HCT116 (cell line): ENCODE data around the gene GALR3. TPM values are rescaled to one million over a fixed set of nuclear protein-coding genes. Genes with fewer than 3 reads are reported as not detected.

Experiments used
- ATAC-seq: fragments of 200-7000 bp; cut with Tn5 transposase; 2 replicates; pipeline ENCODE4 v1.9.1; 2020; ENCODE audit warnings: mild to moderate bottlenecking, moderate library complexity
- BruUV-seq: library from RNA; stranded (reverse); fragments of 400-500 nt; replicated peaks from 2 replicates; lab custom pipeline; 2021; lab: Mats Ljungman, UMichigan
- CTCF ChIA-PET: fragments of 300-600 bp; sonication (Branson Sonifier 250); formaldehyde crosslinking; loops from one replicate; lab custom pipeline; 2021; ENCODE audit warnings: antibody characterized with exemption; lab: Charles Lee
- POLR2A ChIA-PET: fragments of 300-600, 350-600 bp; sonication (Branson Sonifier 250); formaldehyde crosslinking; loops from one replicate; lab custom pipeline; 2021; ENCODE audit warnings: antibody characterized with exemption; lab: Charles Lee
- RAD21 ChIA-PET, 2 experiments: fragments of 300-600 bp; sonication (Branson Sonifier 250); formaldehyde crosslinking; loops; one replicate each; lab custom pipeline; 2023; ENCODE audit warnings: low total read pairs in 2 of 2; ENCODE audit not compliant: uncharacterized antibody in 2 of 2, unreplicated experiment in 2 of 2, low non-redundant PET in 1 of 2; lab: Charles Lee
- DNase-seq: peaks from one replicate; pipeline ENCODE4 v3.0.0-alpha.2; 2010; ENCODE audit warnings: low read depth, low spot score
- H2AFZ ChIP-seq: fragments of 200-600 bp; shearing (Covaris generic), sonication (generic); 2 replicates; pipeline ENCODE4 v1.6.1; 2017; ENCODE audit warnings: low read depth, mixed run types, mixed read lengths, antibody characterized with exemption, low read length; ENCODE audit not compliant: poor library complexity, severe bottlenecking
- H3K27ac ChIP-seq: 2 replicates; pipeline ENCODE4 v1.5.1; 2012; ENCODE audit warnings: low read depth, low read length
- H3K27me3 ChIP-seq: fragments of 200-600 bp; sonication (generic); 2 replicates; pipeline ENCODE4 v1.6.1; 2016; ENCODE audit warnings: mixed run types, low read length, mixed read lengths; ENCODE audit not compliant: insufficient read depth
- H3K36me3 ChIP-seq, 2 experiments: fragments of 200-500 bp in 1 of 2; fragments of 200-600 bp in 1 of 2; sonication (Bioruptor generic) in 1 of 2; sonication (generic) in 1 of 2; 2 replicates each; pipeline versions ENCODE4 v1.5.1 to v1.6.1; 2014 to 2016; ENCODE audit warnings: low read length in 2 of 2, inconsistent platforms in 1 of 2, mixed read lengths in 1 of 2, mixed run types in 1 of 2; ENCODE audit not compliant: insufficient read depth in 2 of 2, control insufficient read depth in 1 of 2
- H3K4me1 ChIP-seq, 2 experiments: fragments of 200-600 bp in 1 of 2; sonication (generic) in 1 of 2; 2 replicates each; pipeline versions ENCODE4 v1.5.1 to v1.6.1; 2012 to 2017; ENCODE audit warnings: low read length in 2 of 2, inconsistent platforms in 1 of 2, mild to moderate bottlenecking in 1 of 2, mixed read lengths in 1 of 2, mixed run types in 1 of 2, moderate library complexity in 1 of 2; ENCODE audit not compliant: insufficient read depth in 2 of 2, control insufficient read depth in 1 of 2
- H3K4me2 ChIP-seq: fragments of 200-600 bp; sonication (generic); 2 replicates; pipeline ENCODE4 v1.6.1; 2017; ENCODE audit warnings: mixed run types, low read length, mixed read lengths
- H3K4me3 ChIP-seq, 2 experiments: fragments of 200-600 bp in 1 of 2; sonication (generic) in 1 of 2; replicated peaks in 1 of 2; 2 replicates each; pipeline ENCODE4 v1.5.1; 2011 to 2016; ENCODE audit warnings: low read length in 2 of 2, control low read depth in 1 of 2, low read depth in 1 of 2, mild to moderate bottlenecking in 1 of 2, mixed read lengths in 1 of 2, mixed run types in 1 of 2
- H3K79me2 ChIP-seq: fragments of 200-600 bp; sonication (generic); 2 replicates; pipeline ENCODE4 v1.6.1; 2017; ENCODE audit warnings: mild to moderate bottlenecking, mixed run types, low read length, moderate library complexity, mixed read lengths; ENCODE audit not compliant: insufficient read depth
- H3K9ac ChIP-seq: fragments of 200-600 bp; sonication (generic); 2 replicates; pipeline ENCODE4 v1.6.1; 2016; ENCODE audit warnings: low read length, mixed read lengths
- H3K9me2 ChIP-seq: fragments of 200-600 bp; sonication (generic), shearing (Covaris generic); 2 replicates; pipeline ENCODE4 v1.6.1; 2017; ENCODE audit warnings: mixed run types, mild to moderate bottlenecking, moderate library complexity; ENCODE audit not compliant: insufficient read depth
- H3K9me3 ChIP-seq, 2 experiments: fragments of 200-500 bp in 1 of 2; fragments of 200-600 bp in 1 of 2; sonication (Bioruptor generic) in 1 of 2; sonication (generic) in 1 of 2; 2 replicates each; pipeline ENCODE4 v1.6.1; 2014 to 2017; ENCODE audit warnings: low read length in 2 of 2, mixed read lengths in 2 of 2, inconsistent platforms in 1 of 2, low read depth in 1 of 2, mild to moderate bottlenecking in 1 of 2, mixed run types in 1 of 2, moderate library complexity in 1 of 2; ENCODE audit not compliant: control insufficient read depth in 1 of 2, insufficient read depth in 1 of 2
- H4K20me1 ChIP-seq: fragments of 200-600 bp; sonication (generic), shearing (Covaris generic); 2 replicates; pipeline ENCODE4 v1.6.1; 2017; ENCODE audit warnings: mixed run types, mild to moderate bottlenecking, moderate library complexity; ENCODE audit not compliant: insufficient read depth
- ATF3 ChIP-seq: IDR thresholded peaks from 2 replicates; pipeline ENCODE4 v1.6.1; 2012
- CBX3 ChIP-seq: IDR thresholded peaks from 2 replicates; pipeline ENCODE4 v1.6.1; 2012; ENCODE audit warnings: low read depth
- CEBPB ChIP-seq: IDR thresholded peaks from 2 replicates; pipeline ENCODE4 v1.6.1; 2012; ENCODE audit warnings: low read depth
- CTCF ChIP-seq, 3 experiments: fragments of 200-600 bp in 1 of 3; sonication (generic) in 1 of 3; IDR thresholded peaks in 2 of 3; conservative IDR thresholded peaks in 1 of 3; 2 replicates each; pipeline ENCODE4 v1.5.1; 2012 to 2017; ENCODE audit warnings: low read depth in 2 of 3, low read length in 2 of 3, antibody characterized with exemption in 1 of 3, borderline replicate concordance in 1 of 3, control low read depth in 1 of 3, mild to moderate bottlenecking in 1 of 3, mixed read lengths in 1 of 3, mixed run types in 1 of 3, moderate library complexity in 1 of 3; ENCODE audit not compliant: insufficient read depth in 1 of 3
- ELF1 ChIP-seq: IDR thresholded peaks from 2 replicates; pipeline ENCODE4 v1.6.1; 2012; ENCODE audit warnings: low read depth, borderline replicate concordance
- EZH2phosphoT487 ChIP-seq: fragments of 200-600 bp; IDR thresholded peaks from 2 replicates; pipeline ENCODE4 v1.6.1; 2018; ENCODE audit warnings: antibody characterized with exemption, borderline replicate concordance
- JUND ChIP-seq: IDR thresholded peaks from 2 replicates; pipeline ENCODE4 v1.6.1; 2012
- REST ChIP-seq: IDR thresholded peaks from 2 replicates; pipeline ENCODE4 v1.6.1; 2012; ENCODE audit warnings: low read depth
- SIN3A ChIP-seq: IDR thresholded peaks from 2 replicates; pipeline ENCODE4 v1.6.1; 2012; ENCODE audit warnings: low read depth
- SP1 ChIP-seq: IDR thresholded peaks from 2 replicates; pipeline ENCODE4 v1.6.1; 2012; ENCODE audit warnings: low read depth
- SRF ChIP-seq: IDR thresholded peaks from 2 replicates; pipeline ENCODE4 v1.6.1; 2012; ENCODE audit warnings: low read depth
- TCF7L2 ChIP-seq: IDR thresholded peaks from 2 replicates; pipeline ENCODE4 v1.7.0; 2011; ENCODE audit warnings: borderline replicate concordance, inconsistent platforms; ENCODE audit not compliant: insufficient read depth, insufficient read length; ENCODE audit errors: extremely low read depth
- ZBTB33 ChIP-seq: IDR thresholded peaks from 2 replicates; pipeline ENCODE4 v1.6.1; 2011; ENCODE audit warnings: mild to moderate bottlenecking, low read length, moderate library complexity; ENCODE audit not compliant: insufficient replicate concordance; ENCODE audit errors: extremely low read depth
- ZFX ChIP-seq: fragments of 450-650 bp; IDR thresholded peaks from 2 replicates; pipeline ENCODE4 v1.6.1; 2017
- intact Hi-C: fragments of 100-400 bp; cut with micrococcal nuclease; formaldehyde crosslinking; loops from 2 replicates; pipeline ENCODE4 v1.10.0; 2022
- total RNA-seq: library from RNA; stranded (reverse); gene quantifications from one replicate; pipeline ENCODE4 v1.2.1, GENCODE V29; 2021; ENCODE audit not compliant: unreplicated experiment

GALR3 gene
- total RNA-seq, 1 experiment from 2014 or later: 0.32 TPM

GRCh38 chr22:37850801-37851200 is 27.6 kb downstream of the GALR3 start:
- Histone ChIP-seq H4K20me1 (peaks cover 10% of the 10 kb centered on the region; the same call in 1 of the 2 replicates), H3K9me3 (no peaks in the 10 kb centered on the region), H3K9ac (peak overlapping the region; percentile 84), H3K9me2 (no peaks in the 10 kb centered on the region), H3K4me1 (peaks cover 11 to 20% of the 10 kb centered on the region in 2 experiments), H2AFZ (no peak overlapping the region), H3K4me3 (peak overlapping the region in 1 of 2 experiments; percentile 91; a peak in 1 of 4 replicates), H3K4me2 (peak overlapping the region; percentile 82), H3K27me3 (no peaks in the 10 kb centered on the region), H3K79me2 (peaks cover 86% of the 10 kb centered on the region), H3K27ac (no peak overlapping the region), H3K36me3 (peaks cover 42 to 49% of the 10 kb centered on the region in 2 experiments; a peak in 3 of 4 replicates)
- TF ChIP-seq TCF7L2 (no peak), EZH2phosphoT487 (no peak), ZFX (no peak), CTCF (IDR thresholded peaks at IDR 0.05 in 2 of 3, conservative IDR thresholded peaks at IDR 0.05 in 1 of 3; ENCODE audit: borderline replicate concordance in 1 of 3, insufficient read depth in 1 of 3, low read depth in 2 of 3, low read length in 2 of 3) (no peak), ZBTB33 (no peak), SIN3A (no peak), ELF1 (no peak), SRF (no peak), ATF3 (no peak), JUND (no peak), CEBPB (no peak), CBX3 (no peak), SP1 (no peak), REST (no peak)
- DNase-seq: no peak
- intact Hi-C loops: no loop called here
- ChIA-PET RAD21 (no interaction called here), CTCF (no interaction called here), POLR2A (no interaction called here)
- no peak for ATAC-seq
- no TSS peak for BruUV-seq
